ENCODE data around the gene KANSL3. TPM values are rescaled to one million over a fixed set of nuclear protein-coding genes. Genes with fewer than 3 reads are reported as not detected.

The KANSL3 gene
- total RNA-seq, 4 donors from 2014 or later, result 13.5 to 73.0 (median 62.1) TPM

- H3K9me3 ChIP-seq, result no peaks in the 10 kb centered on the region
- H3K27ac ChIP-seq, result peak overlapping the region; percentile 22 to 65
- no peak for TF ChIP-seq CTCF (IDR thresholded peaks at IDR 0.05)
- no peak for TF ChIP-seq POLR2A (IDR thresholded peaks at IDR 0.05)
- no peaks in the 10 kb centered on the region for H3K4me1 ChIP-seq
- intact Hi-C loops (cut with DNase I; ENCODE audit: low total_unique reads), result no loop called here
- peak in 1 of 2 donors; percentile 54 for DNase-seq
- no peak overlapping the region for H3K4me3 ChIP-seq
- no peaks in the 10 kb centered on the region for H3K36me3 ChIP-seq
- no peaks in the 10 kb centered on the region for H3K27me3 ChIP-seq
Measured at GRCh38 chr2:96618596-96619283, 19.4 kb downstream of the KANSL3 start.

- Histone ChIP-seq H3K36me3 (no peaks in the 10 kb centered on the region), H3K27ac (peak overlapping the region; percentile 16 to 65), H3K4me1 (no peaks in the 10 kb centered on the region), H3K9me3 (no peaks in the 10 kb centered on the region), H3K27me3 (no peaks in the 10 kb centered on the region), H3K4me3 (no peak overlapping the region)
- DNase-seq, result no peak
- intact Hi-C loops (cut with DNase I; ENCODE audit: low total_unique reads), result no loop called here
- TF ChIP-seq POLR2A (IDR thresholded peaks at IDR 0.05), result no peak
- no peak for TF ChIP-seq CTCF (IDR thresholded peaks at IDR 0.05)
Measured at GRCh38 chr2:96617012-96617411, 21.1 kb downstream of the KANSL3 start.

GRCh38 chr2:96616535-96616934, 21.6 kb downstream of the KANSL3 start:
- Histone ChIP-seq H3K27me3 (no peaks in the 10 kb centered on the region), H3K4me3 (no peak overlapping the region), H3K27ac (peak overlapping the region; percentile 16 to 65), H3K4me1 (no peaks in the 10 kb centered on the region), H3K9me3 (no peaks in the 10 kb centered on the region), H3K36me3 (no peaks in the 10 kb centered on the region)
- TF ChIP-seq POLR2A (IDR thresholded peaks at IDR 0.05) (no peak), CTCF (IDR thresholded peaks at IDR 0.05) (no peak)
- no peak for DNase-seq
- intact Hi-C loops (cut with DNase I; ENCODE audit: low total_unique reads), result no loop called here

GRCh38 chr2:96616128-96616527, 22.0 kb downstream of the KANSL3 start:
- Histone ChIP-seq H3K27ac (peak overlapping the region in 1 of 2 donors; percentile 65), H3K4me1 (no peaks in the 10 kb centered on the region), H3K36me3 (no peaks in the 10 kb centered on the region), H3K9me3 (no peaks in the 10 kb centered on the region), H3K27me3 (no peaks in the 10 kb centered on the region), H3K4me3 (no peak overlapping the region)
- TF ChIP-seq POLR2A (IDR thresholded peaks at IDR 0.05) (no peak), CTCF (IDR thresholded peaks at IDR 0.05) (no peak)
- intact Hi-C loops (cut with DNase I; ENCODE audit: low total_unique reads), result no loop called here
- DNase-seq, result no peak

GRCh38 chr2:96608469-96609455, 29.4 kb downstream of the KANSL3 start:
- no peak overlapping the region for H3K4me3 ChIP-seq
- no peak for TF ChIP-seq POLR2A (IDR thresholded peaks at IDR 0.05)
- no peak for TF ChIP-seq CTCF (IDR thresholded peaks at IDR 0.05)
- H3K27me3 ChIP-seq, result no peaks in the 10 kb centered on the region
- no peaks in the 10 kb centered on the region for H3K36me3 ChIP-seq
- intact Hi-C loops (cut with DNase I; ENCODE audit: low total_unique reads), result no loop called here
- no peaks in the 10 kb centered on the region for H3K9me3 ChIP-seq
- DNase-seq, result no peak
- no peaks in the 10 kb centered on the region for H3K4me1 ChIP-seq
- no peak overlapping the region for H3K27ac ChIP-seq
